T-helper 17 cell (primary cell): Measurements from ENCODE around the gene MAGI2. TPM values are rescaled to one million over a fixed set of nuclear protein-coding genes. Genes with fewer than 3 reads are reported as not detected.
"Not testable (repeated sequence)": the region's sequence is repeated elsewhere in the genome, so short reads cannot be mapped to it uniquely, and the experiment has no call there.

Experiments
- ATAC-seq: fragments of 150-1000 bp; cut with Tn5 transposase; 2 replicates; pipeline ENCODE4 v1.10.0; 2021; ENCODE audit warnings: mild to moderate bottlenecking, moderate library complexity
- DNase-seq, 3 donors: peaks; one replicate each; pipeline versions ENCODE4 v3.0.0 to v3.0.0-alpha.2; 2020 to 2021
- H3K9me3 ChIP-seq: one replicate; pipeline ENCODE4 v1.7.0; 2013; ENCODE audit warnings: low read length, mild to moderate bottlenecking; ENCODE audit not compliant: control insufficient read depth, poor library complexity, severe bottlenecking
- H3K27ac Mint-ChIP-seq: one replicate; pipeline ENCODE4 v1.8.0; 2022; ENCODE audit warnings: mild to moderate bottlenecking, moderate library complexity, mixed read lengths
- H3K27me3 Mint-ChIP-seq: one replicate; pipeline ENCODE4 v1.8.0; 2022; ENCODE audit warnings: mixed read lengths
- H3K36me3 Mint-ChIP-seq: one replicate; pipeline ENCODE4 v1.8.0; 2022; ENCODE audit warnings: low read depth, mixed read lengths
- H3K4me1 Mint-ChIP-seq: one replicate; pipeline ENCODE4 v1.8.0; 2022; ENCODE audit warnings: mild to moderate bottlenecking, mixed read lengths
- H3K4me3 Mint-ChIP-seq: one replicate; pipeline ENCODE4 v1.8.0; 2022; ENCODE audit warnings: mild to moderate bottlenecking, moderate library complexity, mixed read lengths
- total RNA-seq, 4 donors: library from RNA in 2 of 4; stranded (reverse) in 2 of 4; gene quantifications; one replicate each; pipeline ENCODE4 v1.2.3 and lab custom pipeline; 2022 to 2026

The MAGI2 gene
- total RNA-seq, 2 donors from 2014 or later, result 0.73 TPM; not detected in 1

DNA sequence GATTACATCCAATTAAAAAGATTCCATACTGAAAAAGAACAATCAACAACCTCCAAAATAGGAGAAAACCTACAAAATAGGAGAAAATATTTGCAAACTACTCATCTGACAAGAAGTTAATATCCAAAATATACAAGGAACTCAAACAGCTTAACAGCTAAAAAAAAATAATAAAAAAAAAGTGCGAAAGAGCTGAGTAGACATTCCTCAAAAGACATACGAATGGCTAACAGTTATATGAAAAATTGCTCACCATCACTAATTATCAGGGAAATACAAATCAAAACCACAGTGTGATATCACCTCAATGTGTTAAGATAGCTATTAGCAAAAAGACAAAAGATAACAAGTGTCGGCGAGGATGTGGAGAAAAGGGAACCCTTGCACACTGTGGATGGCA lies 1204.6 kb downstream of the MAGI2 start:
- H3K27me3 Mint-ChIP-seq, result no peaks in the 10 kb centered on the region
- DNase-seq, result no peak
- H3K4me3 Mint-ChIP-seq, result no peak overlapping the region
- H3K4me1 Mint-ChIP-seq, result no peaks in the 10 kb centered on the region
- H3K36me3 Mint-ChIP-seq, result no peaks in the 10 kb centered on the region
- peaks cover 3% of the 10 kb centered on the region for H3K9me3 ChIP-seq
- no peak for ATAC-seq
- no peak overlapping the region for H3K27ac Mint-ChIP-seq

DNA sequence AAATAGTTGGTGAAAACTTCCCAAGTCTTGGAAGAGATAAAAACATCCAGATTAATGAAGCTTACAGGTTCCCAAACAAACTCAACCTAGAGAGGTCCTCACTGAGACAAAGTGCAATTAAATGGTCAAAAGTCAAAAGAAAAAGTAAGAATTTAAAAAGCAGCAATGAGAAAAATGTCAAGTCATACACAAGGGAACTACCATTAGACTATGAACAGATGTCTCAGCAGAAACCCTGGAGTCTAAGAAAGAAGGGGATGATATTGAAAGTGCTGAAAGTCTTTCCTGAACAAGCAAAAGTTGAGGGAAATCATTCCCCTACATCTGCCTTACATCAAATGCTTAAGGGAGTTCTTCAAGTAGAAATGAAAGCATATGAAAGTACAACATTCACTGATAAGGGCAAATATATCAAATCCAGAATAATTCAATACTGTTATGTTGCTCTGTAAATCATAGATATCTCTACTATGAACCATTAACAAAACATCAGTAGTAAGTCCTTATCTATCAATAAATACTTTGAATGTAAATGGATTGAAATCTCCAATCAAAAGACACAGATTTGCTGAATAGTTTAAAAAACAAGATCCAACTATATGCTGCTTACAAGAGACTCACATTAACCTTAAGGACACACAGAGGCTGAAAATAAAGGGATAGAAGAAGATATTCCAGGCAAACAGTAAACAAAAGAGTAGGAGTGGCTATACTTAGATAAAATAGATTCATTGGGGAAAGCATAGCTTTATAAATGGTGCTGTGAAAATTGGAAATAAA lies 1205.4 kb downstream of the MAGI2 start:
- Mint-ChIP-seq H3K36me3 (no peaks in the 10 kb centered on the region), H3K27me3 (no peaks in the 10 kb centered on the region), H3K4me3 (no peak overlapping the region), H3K4me1 (no peaks in the 10 kb centered on the region), H3K27ac (no peak overlapping the region)
- no peak for ATAC-seq
- H3K9me3 ChIP-seq, result peaks cover 3% of the 10 kb centered on the region
- no peak for DNase-seq

DNA sequence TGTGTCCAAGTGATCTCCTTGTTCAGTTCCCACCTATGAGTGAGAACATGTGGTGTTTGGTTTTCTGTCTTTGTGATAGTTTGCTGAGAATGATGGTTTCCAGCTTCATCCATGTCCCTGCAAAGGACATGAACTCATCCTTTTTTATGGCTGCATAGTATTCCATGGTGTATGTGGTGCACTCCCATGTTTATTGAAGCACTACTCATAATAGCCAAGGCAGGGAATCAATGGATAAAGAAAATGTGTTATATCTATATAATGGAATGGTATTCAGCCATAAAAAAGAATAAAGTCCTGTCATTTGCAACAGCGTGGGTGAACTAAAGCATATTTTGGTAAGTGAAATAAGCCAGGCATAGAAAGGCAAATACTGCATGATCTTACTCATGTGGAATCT lies 1213.3 kb downstream of the MAGI2 start:
- not testable (repeated sequence) for H3K27ac Mint-ChIP-seq, H3K27me3 Mint-ChIP-seq, H3K4me3 Mint-ChIP-seq, H3K36me3 Mint-ChIP-seq, DNase-seq, H3K9me3 ChIP-seq, H3K4me1 Mint-ChIP-seq, ATAC-seq

DNA sequence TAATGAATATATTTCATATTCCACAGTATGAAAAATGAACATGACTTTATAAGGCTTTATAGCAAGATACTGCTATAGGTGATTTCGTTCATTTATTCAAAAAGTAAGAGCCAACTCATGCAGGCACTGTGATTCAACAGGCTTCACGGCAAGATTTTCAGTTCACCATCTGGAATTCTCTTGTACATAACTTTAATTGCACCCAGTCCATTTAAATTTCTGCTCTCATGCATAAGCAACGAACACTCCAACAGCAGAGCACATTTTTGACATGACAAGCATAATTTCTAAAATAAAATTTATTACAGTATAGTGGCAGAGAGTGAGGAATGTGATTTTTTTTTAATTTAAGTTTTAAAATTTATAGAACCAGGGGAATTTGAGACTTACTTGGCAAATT lies 1218.8 kb downstream of the MAGI2 start:
- no peaks in the 10 kb centered on the region for H3K27me3 Mint-ChIP-seq
- H3K27ac Mint-ChIP-seq, result no peak overlapping the region
- H3K9me3 ChIP-seq, result no peaks in the 10 kb centered on the region
- H3K4me3 Mint-ChIP-seq, result no peak overlapping the region
- H3K4me1 Mint-ChIP-seq, result no peaks in the 10 kb centered on the region
- H3K36me3 Mint-ChIP-seq, result no peaks in the 10 kb centered on the region
- ATAC-seq (no peak), DNase-seq (no peak)

DNA sequence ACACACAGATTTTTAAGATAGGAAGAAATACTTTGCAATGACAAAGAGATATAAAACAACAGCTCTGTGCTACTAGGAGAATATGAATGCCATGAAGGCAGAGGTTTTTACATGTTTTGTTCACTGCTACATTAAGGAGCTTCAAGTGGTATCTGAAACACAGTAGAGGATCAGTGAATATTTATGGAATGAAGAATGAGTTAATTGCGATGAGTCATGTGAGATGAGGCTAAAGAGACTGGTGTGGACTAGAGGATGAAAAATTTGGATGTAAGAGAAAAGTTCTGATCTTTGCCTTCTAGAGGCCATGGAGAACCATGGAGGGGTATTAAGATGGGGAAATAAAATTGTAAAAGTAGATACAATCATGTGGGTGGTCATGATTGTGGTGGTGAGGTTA lies 1220.7 kb downstream of the MAGI2 start:
- no peak overlapping the region for H3K27ac Mint-ChIP-seq
- H3K36me3 Mint-ChIP-seq, result no peaks in the 10 kb centered on the region
- no peaks in the 10 kb centered on the region for H3K4me1 Mint-ChIP-seq
- no peak for ATAC-seq
- H3K9me3 ChIP-seq, result no peaks in the 10 kb centered on the region
- no peaks in the 10 kb centered on the region for H3K27me3 Mint-ChIP-seq
- DNase-seq, result no peak
- no peak overlapping the region for H3K4me3 Mint-ChIP-seq

DNA sequence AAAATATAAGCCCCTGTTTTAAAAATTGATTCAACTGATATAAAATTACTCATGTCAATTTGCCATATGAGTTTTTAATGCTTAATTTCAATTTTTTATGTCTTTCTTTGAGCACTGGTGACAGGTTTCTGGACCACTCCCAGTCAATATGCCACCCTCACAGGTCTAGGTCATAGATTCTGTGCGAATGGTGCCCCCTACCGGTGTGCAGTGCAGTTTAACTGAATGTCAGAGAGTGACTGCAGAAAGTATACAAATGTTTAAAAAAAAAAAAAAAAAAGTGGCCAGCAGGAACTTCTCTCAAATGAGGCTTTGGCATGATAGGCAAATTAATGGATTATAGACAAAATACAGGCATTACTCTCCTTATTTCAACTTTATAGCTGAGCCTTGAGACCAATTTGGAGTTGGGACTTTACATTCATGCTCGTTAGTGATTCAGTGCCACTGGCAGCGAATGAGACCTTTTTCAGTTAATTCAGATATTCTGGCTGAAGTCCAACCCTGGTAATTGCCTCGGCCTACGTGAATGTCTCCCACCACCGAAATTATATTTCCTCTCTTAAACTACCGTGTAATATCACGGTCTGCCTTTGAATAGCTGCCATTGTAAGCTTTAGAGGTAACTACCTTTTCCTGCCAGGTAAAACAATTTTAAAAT lies 1227.3 kb downstream of the MAGI2 start:
- no peaks in the 10 kb centered on the region for H3K27me3 Mint-ChIP-seq
- H3K4me1 Mint-ChIP-seq, result no peaks in the 10 kb centered on the region
- H3K4me3 Mint-ChIP-seq, result no peak overlapping the region
- no peak for DNase-seq
- ATAC-seq, result no peak
- H3K36me3 Mint-ChIP-seq, result no peaks in the 10 kb centered on the region
- no peaks in the 10 kb centered on the region for H3K9me3 ChIP-seq
- H3K27ac Mint-ChIP-seq, result no peak overlapping the region

DNA sequence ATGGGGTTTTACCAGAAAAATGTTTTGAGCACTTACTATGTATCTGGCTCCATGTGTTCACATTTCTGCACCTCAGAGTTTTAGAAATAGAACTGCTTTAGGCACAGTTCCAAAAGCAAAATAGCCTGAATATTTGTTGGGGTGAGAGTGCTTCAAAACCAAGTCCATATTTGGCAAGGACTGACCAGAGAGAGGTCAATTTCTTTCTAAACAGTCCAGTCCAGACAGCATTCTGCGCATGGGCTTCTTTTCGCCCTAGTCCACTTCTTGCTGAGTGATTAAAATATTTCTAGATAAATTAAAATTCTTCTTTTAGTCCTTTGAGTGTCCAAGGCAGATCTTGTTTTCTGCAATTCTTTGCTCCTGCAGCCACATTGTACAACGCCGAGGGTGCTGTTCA lies 1227.9 kb downstream of the MAGI2 start:
- DNase-seq (no peak), ATAC-seq (no peak)
- no peaks in the 10 kb centered on the region for H3K36me3 Mint-ChIP-seq
- H3K9me3 ChIP-seq, result no peaks in the 10 kb centered on the region
- H3K4me1 Mint-ChIP-seq, result no peaks in the 10 kb centered on the region
- H3K27me3 Mint-ChIP-seq, result no peaks in the 10 kb centered on the region
- no peak overlapping the region for H3K27ac Mint-ChIP-seq
- no peak overlapping the region for H3K4me3 Mint-ChIP-seq

DNA sequence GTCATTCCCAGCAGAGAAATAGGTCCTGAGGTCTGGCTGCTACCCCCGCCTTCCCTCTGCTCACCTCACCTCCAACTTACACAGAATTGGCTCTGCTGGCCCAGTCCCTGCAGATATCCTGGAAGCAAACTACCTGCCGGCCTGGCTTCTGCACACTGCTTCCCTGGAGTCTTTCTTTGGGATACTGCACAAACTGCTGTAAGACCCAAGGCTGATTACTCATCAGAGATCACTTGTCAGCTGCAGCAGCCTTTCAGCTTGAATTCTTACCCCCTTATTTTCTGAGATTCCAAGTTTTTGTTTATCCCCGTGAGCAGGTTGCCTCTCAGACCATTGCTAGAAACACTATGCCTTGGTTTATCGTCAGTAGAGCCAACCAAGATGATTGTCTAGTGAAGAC lies 1228.5 kb downstream of the MAGI2 start:
- H3K27ac Mint-ChIP-seq, result no peak overlapping the region
- no peaks in the 10 kb centered on the region for H3K4me1 Mint-ChIP-seq
- H3K27me3 Mint-ChIP-seq, result no peaks in the 10 kb centered on the region
- ATAC-seq (no peak), DNase-seq (no peak)
- no peaks in the 10 kb centered on the region for H3K9me3 ChIP-seq
- H3K36me3 Mint-ChIP-seq, result no peaks in the 10 kb centered on the region
- no peak overlapping the region for H3K4me3 Mint-ChIP-seq

DNA sequence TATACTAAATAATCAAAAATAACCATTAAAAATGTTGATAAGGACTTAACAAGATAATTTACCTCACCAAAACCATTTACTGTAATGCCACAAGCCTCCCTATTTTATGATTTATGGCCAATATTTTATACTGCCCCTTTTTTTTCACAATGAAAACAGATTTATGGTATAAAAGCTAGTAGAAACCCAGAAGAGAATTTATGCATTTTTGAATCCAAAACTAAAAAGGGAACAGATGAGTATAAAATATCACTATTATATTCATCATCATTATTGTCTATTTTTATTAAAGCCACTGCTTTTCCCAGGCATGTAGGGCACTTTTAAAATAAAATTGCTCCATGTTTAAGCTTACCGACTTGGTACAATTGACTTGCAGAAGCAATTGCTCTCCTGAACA lies 1229.9 kb downstream of the MAGI2 start:
- DNase-seq (no peak), ATAC-seq (no peak)
- Mint-ChIP-seq H3K4me3 (no peak overlapping the region), H3K27me3 (no peaks in the 10 kb centered on the region), H3K4me1 (no peaks in the 10 kb centered on the region), H3K36me3 (no peaks in the 10 kb centered on the region), H3K27ac (no peak overlapping the region)
- no peaks in the 10 kb centered on the region for H3K9me3 ChIP-seq

DNA sequence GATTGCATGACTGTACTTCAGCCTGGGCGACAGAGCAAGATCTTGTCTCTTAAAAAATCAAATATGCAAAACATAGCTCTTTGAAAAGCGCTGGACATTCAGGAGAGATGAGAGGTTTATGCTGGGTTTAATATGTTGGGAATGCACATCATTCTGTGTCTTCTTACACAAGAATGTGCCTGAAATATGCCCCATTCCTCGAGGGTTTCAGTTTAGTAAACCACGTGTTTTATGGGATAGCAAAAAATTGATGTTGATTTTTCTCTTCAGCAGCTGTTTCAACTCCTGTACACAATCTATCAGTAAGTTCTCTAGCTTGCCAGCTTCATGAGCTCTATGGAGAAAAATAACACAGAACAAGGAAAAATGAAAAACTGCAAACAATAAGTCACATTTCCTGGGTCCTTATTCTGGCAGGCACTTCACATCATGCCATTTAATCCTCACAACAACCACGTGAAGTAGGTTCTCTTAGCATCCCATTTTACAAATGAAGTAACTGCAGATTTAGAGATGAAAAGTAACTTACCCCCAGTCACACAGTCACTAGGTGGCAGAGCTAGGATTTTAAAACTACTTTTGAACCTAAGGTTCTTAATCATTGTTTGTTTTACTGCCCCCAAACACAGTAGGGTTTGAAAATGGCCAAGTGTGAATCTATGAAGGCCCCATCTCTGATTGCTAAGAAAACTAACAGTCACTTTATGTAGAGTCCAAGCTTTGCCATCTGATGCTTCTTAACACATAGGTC lies 1231.3 kb downstream of the MAGI2 start:
- DNase-seq (no peak), ATAC-seq (no peak)
- Mint-ChIP-seq H3K4me3 (no peak overlapping the region), H3K4me1 (no peaks in the 10 kb centered on the region), H3K27ac (no peak overlapping the region), H3K36me3 (no peaks in the 10 kb centered on the region), H3K27me3 (peaks cover 5% of the 10 kb centered on the region)
- H3K9me3 ChIP-seq, result no peaks in the 10 kb centered on the region

DNA sequence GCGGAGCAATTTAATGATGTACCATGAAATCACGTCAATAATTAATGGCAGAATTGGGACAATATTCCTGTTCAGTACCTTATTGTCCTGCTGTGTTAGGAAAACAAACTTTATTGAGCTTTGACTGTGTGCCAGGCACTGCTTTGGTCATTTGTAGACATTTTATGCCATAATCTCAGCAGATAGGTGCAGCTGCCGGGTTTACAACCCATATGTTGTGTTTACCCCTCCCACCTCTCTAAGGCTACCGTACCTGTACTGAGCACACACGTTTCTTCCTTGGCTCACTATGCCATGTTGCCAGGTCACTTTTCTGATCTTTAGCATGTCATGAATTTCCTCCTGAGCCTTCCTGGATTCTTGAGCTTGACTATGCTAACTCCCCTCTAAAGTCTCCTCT lies 1232.7 kb downstream of the MAGI2 start:
- Mint-ChIP-seq H3K27me3 (peaks cover 9% of the 10 kb centered on the region), H3K4me3 (no peak overlapping the region), H3K36me3 (no peaks in the 10 kb centered on the region), H3K4me1 (no peaks in the 10 kb centered on the region), H3K27ac (no peak overlapping the region)
- DNase-seq (no peak), ATAC-seq (no peak)
- no peaks in the 10 kb centered on the region for H3K9me3 ChIP-seq

DNA sequence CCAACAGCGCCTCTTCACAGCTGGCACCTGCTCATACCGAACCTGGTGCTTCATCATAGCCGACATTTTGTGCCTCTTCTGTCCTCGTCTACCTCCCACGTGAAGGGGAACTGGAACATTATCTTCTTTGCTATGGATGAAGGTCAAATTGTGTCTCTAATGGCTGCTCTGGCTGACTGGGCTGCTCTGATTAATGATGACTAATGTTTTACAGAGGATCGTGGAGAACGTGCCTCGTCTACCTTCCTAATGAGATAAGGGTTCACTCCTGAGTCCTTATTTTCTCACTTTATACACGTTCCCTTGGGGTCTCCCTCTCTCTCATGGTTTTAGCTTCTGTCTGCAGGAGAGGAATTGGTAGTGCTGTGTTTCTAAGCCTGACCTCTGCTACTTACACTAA lies 1234.6 kb downstream of the MAGI2 start:
- Mint-ChIP-seq H3K27ac (no peak overlapping the region), H3K4me3 (no peak overlapping the region), H3K27me3 (peaks cover 19% of the 10 kb centered on the region), H3K36me3 (no peaks in the 10 kb centered on the region), H3K4me1 (no peaks in the 10 kb centered on the region)
- no peaks in the 10 kb centered on the region for H3K9me3 ChIP-seq
- no peak for ATAC-seq
- DNase-seq, result no peak

DNA sequence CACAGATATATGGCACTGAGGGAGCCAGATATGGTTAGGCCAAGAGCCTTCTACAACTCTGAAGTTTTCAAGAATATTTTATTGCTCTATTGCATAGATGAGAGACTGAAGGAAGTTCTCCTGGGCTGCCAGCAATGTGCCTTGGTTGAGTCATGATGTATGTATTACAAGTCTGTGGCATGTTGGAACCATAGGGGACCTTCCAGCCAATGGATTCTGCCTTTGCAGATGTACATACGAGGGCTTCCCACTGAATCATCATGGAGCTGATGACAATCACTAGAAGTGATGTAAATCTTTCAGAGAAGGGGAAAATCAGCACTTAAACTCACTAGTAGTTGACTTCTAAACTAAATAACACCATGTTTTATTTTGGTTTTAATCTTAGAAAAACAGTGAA lies 1235.4 kb downstream of the MAGI2 start:
- ATAC-seq, result no peak
- H3K9me3 ChIP-seq, result no peaks in the 10 kb centered on the region
- no peaks in the 10 kb centered on the region for H3K4me1 Mint-ChIP-seq
- peaks cover 25% of the 10 kb centered on the region for H3K27me3 Mint-ChIP-seq
- no peaks in the 10 kb centered on the region for H3K36me3 Mint-ChIP-seq
- no peak overlapping the region for H3K4me3 Mint-ChIP-seq
- no peak overlapping the region for H3K27ac Mint-ChIP-seq
- DNase-seq, result no peak
